SK-N-SH (cell line): ENCODE data around the gene ZC3H7B. TPM values are rescaled to one million over a fixed set of nuclear protein-coding genes. Genes with fewer than 3 reads are reported as not detected.

ENCODE experiments used
- CTCF ChIA-PET: fragments of 300-600, 350-600 bp; formaldehyde crosslinking; extraction: SDS; loops from one replicate; lab custom pipeline; 2021; lab: Yijun Ruan, JAX
- POLR2A ChIA-PET: fragments of 350-600 bp; sonication (Branson Sonifier 250); formaldehyde crosslinking; extraction: SDS; loops from one replicate; lab custom pipeline; 2020; ENCODE audit warnings: antibody characterized with exemption, inconsistent platforms; lab: Yijun Ruan, JAX
- DNase-seq: peaks from one replicate; pipeline ENCODE4 v3.0.0; 2012
- H2AFZ ChIP-seq: fragments of 200-600 bp; sonication (generic); 2 replicates; pipeline ENCODE4 v1.8.1; 2016; ENCODE audit warnings: antibody characterized with exemption, mild to moderate bottlenecking, low read depth
- H3F3A ChIP-seq: fragments of 200-600 bp; sonication (generic); replicated peaks from 2 replicates; pipeline ENCODE3; 2016; ENCODE audit warnings: antibody characterized with exemption, mild to moderate bottlenecking; ENCODE audit not compliant: insufficient read depth
- H3K27ac ChIP-seq, 2 experiments: fragments of 200-500 bp in 1 of 2; fragments of 200-600 bp in 1 of 2; sonication (Bioruptor generic) in 1 of 2; sonication (generic), shearing (Covaris generic) in 1 of 2; 2 replicates each; pipeline versions ENCODE4 v1.5.1 to v1.6.1; 2014 to 2016; ENCODE audit warnings: low read depth in 2 of 2, inconsistent platforms in 1 of 2, low read length in 1 of 2, mild to moderate bottlenecking in 1 of 2, mixed read lengths in 1 of 2
- H3K27me3 ChIP-seq: fragments of 200-600 bp; sonication (generic), shearing (Covaris generic); 2 replicates; pipeline ENCODE4 v1.6.1; 2016; ENCODE audit warnings: mixed run types; ENCODE audit not compliant: insufficient read depth
- H3K36me3 ChIP-seq, 2 experiments: fragments of 200-500 bp in 1 of 2; fragments of 200-600 bp in 1 of 2; sonication (Bioruptor generic) in 1 of 2; sonication (generic) in 1 of 2; replicated peaks in 1 of 2; 2 replicates each; pipeline versions ENCODE3 to v1.5.1; 2014 to 2016; ENCODE audit warnings: low read length in 1 of 2, mild to moderate bottlenecking in 1 of 2; ENCODE audit not compliant: insufficient read depth in 2 of 2, control insufficient read depth in 1 of 2
- H3K4me1 ChIP-seq, 2 experiments: fragments of 200-500 bp in 1 of 2; fragments of 200-600 bp in 1 of 2; sonication (Bioruptor generic) in 1 of 2; sonication (generic), shearing (Covaris generic) in 1 of 2; 2 replicates each; pipeline versions ENCODE4 v1.5.1 to v1.6.1; 2014 to 2016; ENCODE audit warnings: low read depth in 1 of 2, low read length in 1 of 2, mixed run types in 1 of 2; ENCODE audit not compliant: insufficient read depth in 2 of 2, control insufficient read depth in 1 of 2
- H3K4me2 ChIP-seq: fragments of 200-600 bp; sonication (generic), shearing (Covaris generic); 2 replicates; pipeline ENCODE4 v1.6.1; 2017; ENCODE audit warnings: mixed run types
- H3K4me3 ChIP-seq, 2 experiments: fragments of 200-500 bp in 1 of 2; fragments of 200-600 bp in 1 of 2; sonication (Bioruptor generic) in 1 of 2; sonication (generic), shearing (Covaris generic) in 1 of 2; 2 replicates each; pipeline versions ENCODE4 v1.5.1 to v1.8.1; 2014 to 2016; ENCODE audit warnings: low read depth in 2 of 2, inconsistent platforms in 1 of 2, low read length in 1 of 2, mild to moderate bottlenecking in 1 of 2, mixed read lengths in 1 of 2, moderate library complexity in 1 of 2
- H3K79me2 ChIP-seq: fragments of 200-600 bp; sonication (generic); 2 replicates; pipeline ENCODE4 v1.8.1; 2017; ENCODE audit warnings: mild to moderate bottlenecking; ENCODE audit not compliant: insufficient read depth
- H3K9ac ChIP-seq: fragments of 200-600 bp; sonication (generic); 2 replicates; pipeline ENCODE4 v1.6.1; 2017; ENCODE audit warnings: mixed run types
- H3K9me2 ChIP-seq: fragments of 200-600 bp; sonication (generic); 2 replicates; pipeline ENCODE4 v1.6.1; 2017; ENCODE audit warnings: mixed run types
- H3K9me3 ChIP-seq: fragments of 200-600 bp; sonication (generic); 2 replicates; pipeline ENCODE4 v1.6.1; 2017; ENCODE audit warnings: mixed run types, mild to moderate bottlenecking, moderate library complexity
- H4K20me1 ChIP-seq: fragments of 200-600 bp; sonication (generic); 2 replicates; pipeline ENCODE4 v1.6.1; 2017; ENCODE audit warnings: mild to moderate bottlenecking, mixed run types; ENCODE audit not compliant: insufficient read depth
- CTCF ChIP-seq: fragments of 200-600 bp; sonication (generic); IDR thresholded peaks from 2 replicates; pipeline ENCODE4 v1.6.1; 2017; ENCODE audit warnings: antibody characterized with exemption, mild to moderate bottlenecking, moderate library complexity
- EP300 ChIP-seq, 2 experiments: IDR thresholded peaks; 2 replicates each; pipeline versions ENCODE4 v1.4.0 to v1.6.1; 2012; ENCODE audit warnings: borderline replicate concordance in 1 of 2, low read depth in 1 of 2, low read length in 1 of 2
- GABPA ChIP-seq: IDR thresholded peaks from 2 replicates; pipeline ENCODE4 v1.4.0; 2012; ENCODE audit warnings: low read depth, mild to moderate bottlenecking
- GATA2 ChIP-seq: sonication (generic); formaldehyde crosslinking; IDR thresholded peaks from 2 replicates; pipeline ENCODE4 v1.5.0; 2020; ENCODE audit warnings: mild to moderate bottlenecking, missing genetic modification reagents
- MEF2A ChIP-seq: IDR thresholded peaks from 2 replicates; pipeline ENCODE4 v1.4.0; 2012; ENCODE audit warnings: low read depth, borderline replicate concordance
- NFIC ChIP-seq: IDR thresholded peaks from 2 replicates; pipeline ENCODE4 v1.4.0; 2012; ENCODE audit warnings: borderline replicate concordance
- NRF1 ChIP-seq: IDR thresholded peaks from 2 replicates; pipeline ENCODE4 v1.6.1; 2012; ENCODE audit warnings: low read depth, mild to moderate bottlenecking, low read length
- PBX3 ChIP-seq: IDR thresholded peaks from 2 replicates; pipeline ENCODE4; 2012
- POLR2AphosphoS5 ChIP-seq: IDR thresholded peaks from 2 replicates; pipeline ENCODE4 v1.6.1; 2012; ENCODE audit warnings: low read depth, low read length
- RAD21 ChIP-seq: IDR thresholded peaks from 2 replicates; pipeline ENCODE4 v1.6.1; 2012; ENCODE audit warnings: mild to moderate bottlenecking, low read length
- RCOR1 ChIP-seq: fragments of 150-350 bp; IDR thresholded peaks from 2 replicates; pipeline ENCODE4 v1.6.1; 2017; ENCODE audit warnings: antibody characterized with exemption, low read length
- REST ChIP-seq: IDR thresholded peaks from 2 replicates; pipeline ENCODE4 v1.6.1; 2012; ENCODE audit warnings: mild to moderate bottlenecking, low read depth, low read length, moderate library complexity
- RFX5 ChIP-seq: IDR thresholded peaks from 2 replicates; pipeline ENCODE4 v1.6.1; 2012; ENCODE audit warnings: mild to moderate bottlenecking, improper control_type of control experiment, low read length
- RXRA ChIP-seq: IDR thresholded peaks from 2 replicates; pipeline ENCODE4 v1.4.0; 2012; ENCODE audit warnings: low read depth, mild to moderate bottlenecking, borderline replicate concordance
- TCF12 ChIP-seq: IDR thresholded peaks from 2 replicates; pipeline ENCODE4 v1.4.0; 2012
- TEAD4 ChIP-seq: IDR thresholded peaks from 2 replicates; pipeline ENCODE4 v1.4.0; 2012; ENCODE audit warnings: mild to moderate bottlenecking, borderline replicate concordance; ENCODE audit not compliant: insufficient read depth
- WGBS: methylation state at CpG from one replicate; pipeline ENCODE4 v1.1.6; 2017; ENCODE audit warnings: low lambda C conversion rate; 5-methylcytosine and 5-hydroxymethylcytosine counted together
- polyA plus RNA-seq, 3 experiments: library from polyadenylated mRNA; depleted of rRNA; stranded (reverse); fragments of >200 nt; gene quantifications; 2 replicates each; pipeline ENCODE4 v1.2.3, GENCODE V29; 2012

ZC3H7B gene
- polyA plus RNA-seq, 1 of the 3 experiments (the other 2 are of a cell fraction): 27.1 TPM

GRCh38 chr22:41341012-41341411, 39.7 kb downstream of the ZC3H7B start:
- no peak overlapping the region for H3K4me3 ChIP-seq
- H3K36me3 ChIP-seq: peaks cover 0 to 19% of the 10 kb centered on the region in 2 experiments
- no peaks in the 10 kb centered on the region for H3K9me3 ChIP-seq
- ChIA-PET CTCF (no interaction called here), POLR2A (no interaction called here)
- TF ChIP-seq MEF2A (no peak), EP300 (IDR thresholded peaks at IDR 0.05; ENCODE audit: borderline replicate concordance in 1 of 2, low read depth in 1 of 2, low read length in 1 of 2) (no peak), CTCF (no peak), RXRA (no peak), GABPA (no peak), REST (no peak), TCF12 (no peak), NRF1 (no peak), RCOR1 (no peak), RAD21 (no peak), PBX3 (no peak), NFIC (no peak), TEAD4 (no peak), POLR2AphosphoS5 (no peak), RFX5 (no peak), GATA2 (CRISPR knock-in tag) (no peak)
- H3K27me3 ChIP-seq: no peaks in the 10 kb centered on the region
- no peak overlapping the region for H2AFZ ChIP-seq
- no CpG with 5 or more reads among the region's 8 CpGs for WGBS
- H3K4me1 ChIP-seq: no peaks in the 10 kb centered on the region
- H3K9me2 ChIP-seq: no peaks in the 10 kb centered on the region
- DNase-seq: no peak
- no peak overlapping the region for H3K9ac ChIP-seq
- no peak overlapping the region for H3K27ac ChIP-seq
- H3K4me2 ChIP-seq: no peak overlapping the region
- H3K79me2 ChIP-seq: no peaks in the 10 kb centered on the region
- no peaks in the 10 kb centered on the region for H4K20me1 ChIP-seq
- H3F3A ChIP-seq: no peaks in the 10 kb centered on the region
